Skin epidermis (tissue), 12 donors: ENCODE measurements around the gene TLE3.
A peak's percentile ranks its signal among the peaks of the same experiment; 100 is the strongest.

ENCODE experiments used
- H3K27ac ChIP-seq, 21 experiments: fragments of 200-600 bp; sonication (generic) in 11 of 21; one replicate each; pipeline ENCODE4 v1.5.0; 2020; ENCODE audit warnings: mild to moderate bottlenecking in 3 of 21, inconsistent platforms in 2 of 21, moderate library complexity in 2 of 21
- H3K4me3 ChIP-seq, 7 experiments: fragments of 200-600 bp; sonication (generic) in 2 of 7; one replicate each; pipeline ENCODE4 v1.5.0; 2020; ENCODE audit warnings: inconsistent platforms in 2 of 7, mild to moderate bottlenecking in 2 of 7, moderate library complexity in 1 of 7

The TLE3 gene

GRCh38 chr15:70090436-70091296, 7.1 kb downstream of the TLE3 start:
- no peak overlapping the region for H3K4me3 ChIP-seq
- no peak overlapping the region for H3K27ac ChIP-seq

- Histone ChIP-seq H3K4me3 (no peak overlapping the region), H3K27ac (peak overlapping the region in 1 of 21 experiments; percentile 12)
These were observed 8.1 kb downstream of the TLE3 start for GRCh38 chr15:70089692-70089971.

- H3K27ac ChIP-seq: peak overlapping the region in 3 of 21 experiments; percentile 3 to 58 (median 12)
- no peak overlapping the region for H3K4me3 ChIP-seq
These were observed 8.6 kb downstream of the TLE3 start for GRCh38 chr15:70088887-70089691.

- H3K27ac ChIP-seq: peak overlapping the region in 2 of 21 experiments; percentile 3 to 58
These were observed 9.3 kb downstream of the TLE3 start for GRCh38 chr15:70088455-70088854.

GRCh38 chr15:70087708-70088352, 9.9 kb downstream of the TLE3 start:
- Histone ChIP-seq H3K4me3 (no peak overlapping the region), H3K27ac (peak overlapping the region in 1 of 21 experiments; percentile 13)

More at GRCh38 chr15:70088455-70088854, 9.3 kb downstream of the TLE3 start:
- H3K4me3 ChIP-seq: no peak overlapping the region

- no peak overlapping the region for H3K27ac ChIP-seq
These were observed 11.1 kb downstream of the TLE3 start for GRCh38 chr15:70086636-70087035.

GRCh38 chr15:70084461-70084860, 13.3 kb downstream of the TLE3 start:
- no peak overlapping the region for H3K27ac ChIP-seq
- H3K4me3 ChIP-seq: no peak overlapping the region

More at GRCh38 chr15:70086636-70087035, 11.1 kb downstream of the TLE3 start:
- H3K4me3 ChIP-seq: no peak overlapping the region

GRCh38 chr15:70083946-70084345, 13.8 kb downstream of the TLE3 start:
- H3K4me3 ChIP-seq: no peak overlapping the region
- no peak overlapping the region for H3K27ac ChIP-seq

- no peak overlapping the region for H3K27ac ChIP-seq
- no peak overlapping the region for H3K4me3 ChIP-seq
These were observed 14.3 kb downstream of the TLE3 start for GRCh38 chr15:70083418-70083817.

GRCh38 chr15:70082281-70082900, 15.3 kb downstream of the TLE3 start:
- H3K4me3 ChIP-seq: no peak overlapping the region
- no peak overlapping the region for H3K27ac ChIP-seq

- Histone ChIP-seq H3K4me3 (no peak overlapping the region), H3K27ac (no peak overlapping the region)
These were observed 16.1 kb downstream of the TLE3 start for GRCh38 chr15:70081612-70082011.

GRCh38 chr15:70080347-70080746, 17.4 kb downstream of the TLE3 start:
- no peak overlapping the region for H3K4me3 ChIP-seq
- H3K27ac ChIP-seq: no peak overlapping the region

- no peak overlapping the region for H3K27ac ChIP-seq
These were observed 17.8 kb downstream of the TLE3 start for GRCh38 chr15:70079888-70080287.

GRCh38 chr15:70078578-70079417, 18.9 kb downstream of the TLE3 start:
- H3K27ac ChIP-seq: no peak overlapping the region
- no peak overlapping the region for H3K4me3 ChIP-seq

More at GRCh38 chr15:70079888-70080287, 17.8 kb downstream of the TLE3 start:
- no peak overlapping the region for H3K4me3 ChIP-seq

GRCh38 chr15:70077188-70078147, 20.2 kb downstream of the TLE3 start:
- Histone ChIP-seq H3K27ac (peak overlapping the region in 1 of 21 experiments; percentile 14), H3K4me3 (no peak overlapping the region)

GRCh38 chr15:70074380-70074779, 23.3 kb downstream of the TLE3 start:
- Histone ChIP-seq H3K27ac (no peak overlapping the region), H3K4me3 (no peak overlapping the region)

GRCh38 chr15:70072479-70072878, 25.2 kb downstream of the TLE3 start:
- H3K27ac ChIP-seq: no peak overlapping the region

GRCh38 chr15:70071799-70072198, 25.9 kb downstream of the TLE3 start:
- no peak overlapping the region for H3K4me3 ChIP-seq
- no peak overlapping the region for H3K27ac ChIP-seq

More at GRCh38 chr15:70072479-70072878, 25.2 kb downstream of the TLE3 start:
- no peak overlapping the region for H3K4me3 ChIP-seq
